IMR-90 (cell line): ENCODE results near the gene DPY19L1. TPM values are rescaled to one million over a fixed set of nuclear protein-coding genes. Genes with fewer than 3 reads are reported as not detected.
"Not testable (repeated sequence)": the region's sequence is repeated elsewhere in the genome, so short reads cannot be mapped to it uniquely, and the experiment has no call there.

Experiments used
- ATAC-seq: fragments of 200-7000 bp; cut with Tn5 transposase; 2 replicates; pipeline ENCODE4 v1.9.1; 2020; ENCODE audit warnings: low read depth, mild to moderate bottlenecking, moderate library complexity
- BruUV-seq: library from RNA; stranded (reverse); fragments of 400-500 nt; replicated peaks from 2 replicates; lab custom pipeline; 2021; lab: Mats Ljungman, UMichigan
- CTCF ChIA-PET: fragments of 300-600 bp; formaldehyde crosslinking; extraction: SDS; loops from one replicate; lab custom pipeline; 2021; ENCODE audit warnings: antibody characterized with exemption; lab: Yijun Ruan, JAX
- POLR2A ChIA-PET: fragments of 300-600 bp; sonication (Branson Sonifier 250); formaldehyde crosslinking; loops from one replicate; lab custom pipeline; 2022; ENCODE audit warnings: antibody characterized with exemption; ENCODE audit not compliant: unreplicated experiment; lab: Charles Lee
- DNase-seq: peaks from one replicate; pipeline ENCODE4 v3.0.0; 2013
- H2AFZ ChIP-seq: replicated peaks from 2 replicates; pipeline ENCODE3; 2013; ENCODE audit warnings: low read length, mild to moderate bottlenecking; ENCODE audit not compliant: poor library complexity
- H2AK5ac ChIP-seq: 2 replicates; pipeline ENCODE4 v1.6.1; 2013; ENCODE audit warnings: low read depth, low read length, inconsistent platforms
- H2AK9ac ChIP-seq: replicated peaks from 2 replicates; pipeline ENCODE3; 2013; ENCODE audit warnings: mild to moderate bottlenecking, low read depth, low read length, moderate library complexity; ENCODE audit not compliant: poor library complexity
- H2BK120ac ChIP-seq: 2 replicates; pipeline ENCODE4 v1.6.1; 2013; ENCODE audit warnings: low read depth, low read length, inconsistent platforms
- H2BK15ac ChIP-seq: 3 replicates; pipeline ENCODE4 v1.6.1; 2013; ENCODE audit warnings: low read depth, low read length, inconsistent platforms
- H2BK20ac ChIP-seq: 2 replicates; pipeline ENCODE4 v1.6.1; 2013; ENCODE audit warnings: low read depth, mild to moderate bottlenecking, inconsistent platforms, low read length, moderate library complexity
- H2BK5ac ChIP-seq: 2 replicates; pipeline ENCODE4 v1.6.1; 2013; ENCODE audit warnings: mild to moderate bottlenecking, low read depth, low read length, inconsistent platforms; ENCODE audit not compliant: poor library complexity, severe bottlenecking
- H3K14ac ChIP-seq: replicated peaks from 2 replicates; pipeline ENCODE4 v1.6.1; 2013; ENCODE audit warnings: low read depth, low read length, inconsistent platforms
- H3K18ac ChIP-seq: 2 replicates; pipeline ENCODE4 v1.6.1; 2013; ENCODE audit warnings: low read depth, low read length, control low read depth
- H3K23ac ChIP-seq: 2 replicates; pipeline ENCODE4 v1.6.1; 2013; ENCODE audit warnings: low read depth, low read length, inconsistent platforms
- H3K27ac ChIP-seq: 2 replicates; pipeline ENCODE4 v1.5.1; 2013; ENCODE audit warnings: mild to moderate bottlenecking, control low read depth, low read length; ENCODE audit not compliant: insufficient read depth
- H3K27me3 ChIP-seq: 2 replicates; pipeline ENCODE4 v1.6.1; 2013; ENCODE audit warnings: low read length; ENCODE audit not compliant: control insufficient read depth, insufficient read depth
- H3K36me3 ChIP-seq: 2 replicates; pipeline ENCODE4 v1.6.1; 2013; ENCODE audit warnings: low read length, mixed read lengths; ENCODE audit not compliant: control insufficient read depth, insufficient read depth
- H3K4ac ChIP-seq: 2 replicates; pipeline ENCODE4 v1.6.1; 2013; ENCODE audit warnings: low read depth, low read length, inconsistent platforms
- H3K4me1 ChIP-seq: 2 replicates; pipeline ENCODE4 v1.6.1; 2013; ENCODE audit warnings: low read length, mixed read lengths; ENCODE audit not compliant: control insufficient read depth, insufficient read depth
- H3K4me2 ChIP-seq: 2 replicates; pipeline ENCODE4 v1.6.1; 2013; ENCODE audit warnings: low read depth, mild to moderate bottlenecking, control low read depth, low read length, moderate library complexity
- H3K4me3 ChIP-seq: 2 replicates; pipeline ENCODE4 v1.5.1; 2013; ENCODE audit warnings: low read depth, mild to moderate bottlenecking, control low read depth, low read length, moderate library complexity; ENCODE audit not compliant: insufficient read depth
- H3K56ac ChIP-seq: 2 replicates; pipeline ENCODE4 v1.6.1; 2013; ENCODE audit warnings: low read length, inconsistent platforms; ENCODE audit not compliant: insufficient read depth; ENCODE audit errors: extremely low read depth
- H3K79me1 ChIP-seq, 2 experiments: 2 replicates each; pipeline ENCODE4 v1.6.1; 2013; ENCODE audit warnings: low read length in 2 of 2, inconsistent platforms in 1 of 2, low read depth in 1 of 2
- H3K9ac ChIP-seq: 2 replicates; pipeline ENCODE4 v1.6.1; 2013; ENCODE audit warnings: low read depth, low read length, control low read depth
- H3K9me1 ChIP-seq: 2 replicates; pipeline ENCODE4 v1.6.1; 2013; ENCODE audit warnings: low read length, inconsistent platforms; ENCODE audit not compliant: insufficient read depth
- H3K9me3 ChIP-seq: 2 replicates; pipeline ENCODE4 v1.6.1; 2013; ENCODE audit warnings: low read length; ENCODE audit not compliant: control insufficient read depth, insufficient read depth
- H4K20me1 ChIP-seq: 2 replicates; pipeline ENCODE4 v1.6.1; 2013; ENCODE audit warnings: low read length, inconsistent platforms; ENCODE audit not compliant: insufficient read depth
- H4K5ac ChIP-seq: 2 replicates; pipeline ENCODE4 v1.6.1; 2013; ENCODE audit warnings: mild to moderate bottlenecking, low read depth, low read length, control low read depth
- H4K8ac ChIP-seq, 2 experiments: 2 replicates each; pipeline ENCODE4 v1.6.1; 2013; ENCODE audit warnings: low read depth in 2 of 2, low read length in 2 of 2, control low read depth in 1 of 2, inconsistent platforms in 1 of 2
- H4K91ac ChIP-seq: 2 replicates; pipeline ENCODE4 v1.6.1; 2013; ENCODE audit warnings: low read depth, low read length, inconsistent platforms; ENCODE audit not compliant: insufficient read depth
- WGBS, 2 experiments: methylation state at CpG; one replicate each; pipeline versions ENCODE4 v1.1.5 to v1.1.7; 2013; ENCODE audit warnings: missing lambda C conversion rate in 2 of 2; ENCODE audit not compliant: insufficient read length in 1 of 2; ENCODE audit errors: extremely low coverage in 2 of 2; 5-methylcytosine and 5-hydroxymethylcytosine counted together
- dilution Hi-C: fragments of 300-500 bp; cut with HindIII; formaldehyde crosslinking; loops from one replicate; pipeline ENCODE4 v1.14.3; 2018; ENCODE audit warnings: low sequenced_read_pairs; ENCODE audit not compliant: unreplicated experiment
- in situ Hi-C: fragments of 300-500 bp; cut with MboI; formaldehyde crosslinking; loops from 3 replicates; pipeline ENCODE4 v1.14.3; 2019; ENCODE audit warnings: low sequenced_read_pairs, inconsistent platforms, mixed read lengths
- intact Hi-C: fragments of 100-400 bp; cut with micrococcal nuclease; formaldehyde crosslinking; loops from 2 replicates; pipeline ENCODE4 v1.10.0; 2022
- polyA plus RNA-seq, 3 experiments: library from polyadenylated mRNA; depleted of rRNA; stranded (reverse); fragments of >200 nt; gene quantifications; 2 replicates each; pipeline ENCODE4 v1.2.3, GENCODE V29; 2012; ENCODE audit warnings: low replicate concordance in 1 of 3
- total RNA-seq: library from RNA; depleted of rRNA; stranded (reverse); fragments of >200 nt; gene quantifications from 2 replicates; pipeline ENCODE4 v1.2.3, GENCODE V29; 2012

DPY19L1 gene
- total and polyA plus RNA-seq, 2 of the 4 experiments (the other 2 are of a cell fraction): 12.1 to 12.2 TPM

GRCh38 chr7:35047263-35047911 lies 10.1 kb upstream of the DPY19L1 start:
- H3K36me3 ChIP-seq, H3K9me3 ChIP-seq, H2BK5ac ChIP-seq, H4K91ac ChIP-seq, H3K56ac ChIP-seq, H3K18ac ChIP-seq, H2BK120ac ChIP-seq, in situ Hi-C loops, H3K27ac ChIP-seq, H3K4me2 ChIP-seq, H2AK9ac ChIP-seq, H3K27me3 ChIP-seq, H2BK15ac ChIP-seq, H3K4me1 ChIP-seq, dilution Hi-C loops, H4K20me1 ChIP-seq, H4K5ac ChIP-seq, ATAC-seq, H3K23ac ChIP-seq, POLR2A ChIA-PET, H3K9me1 ChIP-seq, H3K9ac ChIP-seq, BruUV-seq, H3K79me1 ChIP-seq, H2AK5ac ChIP-seq, DNase-seq, H3K4ac ChIP-seq, H4K8ac ChIP-seq, CTCF ChIA-PET, H3K14ac ChIP-seq, H3K4me3 ChIP-seq, H2AFZ ChIP-seq, H2BK20ac ChIP-seq: not testable (repeated sequence)
- 100% methylated on average over 1 of the region's 3 CpGs; no CpG with 5 or more reads in 1 of the 2 experiments for WGBS, 2 experiments
- intact Hi-C loops: loop anchor here (5.0 kb wide), 1 partner anchor 280 kb away; no protein-coding TSS in a partner anchor

- intact Hi-C loops, H4K20me1 ChIP-seq, H2AFZ ChIP-seq, in situ Hi-C loops, H3K4me3 ChIP-seq, H3K9me3 ChIP-seq, H2AK9ac ChIP-seq, BruUV-seq, H3K14ac ChIP-seq, H3K4me2 ChIP-seq, dilution Hi-C loops, H2BK20ac ChIP-seq, H2BK120ac ChIP-seq, H4K8ac ChIP-seq, H3K27ac ChIP-seq, H3K9me1 ChIP-seq, H3K4me1 ChIP-seq, H2AK5ac ChIP-seq, H2BK5ac ChIP-seq, H3K27me3 ChIP-seq, H4K91ac ChIP-seq, POLR2A ChIA-PET, H3K4ac ChIP-seq, H3K9ac ChIP-seq, H3K79me1 ChIP-seq, H2BK15ac ChIP-seq, H3K18ac ChIP-seq, DNase-seq, CTCF ChIA-PET, ATAC-seq, H4K5ac ChIP-seq, H3K23ac ChIP-seq, H3K36me3 ChIP-seq, H3K56ac ChIP-seq: not testable (repeated sequence)
- no CpG with 5 or more reads among the region's 2 CpGs for WGBS, 2 experiments
Observed at GRCh38 chr7:35043301-35043700, 6.0 kb upstream of the DPY19L1 start.
